Limb (tissue), 2 donors: ENCODE measurements around the gene SRSF2.
"Not testable (repeated sequence)": the region's sequence is repeated elsewhere in the genome, so short reads cannot be mapped to it uniquely, and the experiment has no call there.

ENCODE experiments used
- DNase-seq, 2 donors: peaks; one replicate each; pipeline ENCODE4 v3.0.0-alpha.2; 2016; ENCODE audit errors: extremely low spot score in 2 of 2

The SRSF2 gene, protein sequence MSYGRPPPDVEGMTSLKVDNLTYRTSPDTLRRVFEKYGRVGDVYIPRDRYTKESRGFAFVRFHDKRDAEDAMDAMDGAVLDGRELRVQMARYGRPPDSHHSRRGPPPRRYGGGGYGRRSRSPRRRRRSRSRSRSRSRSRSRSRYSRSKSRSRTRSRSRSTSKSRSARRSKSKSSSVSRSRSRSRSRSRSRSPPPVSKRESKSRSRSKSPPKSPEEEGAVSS

DNA sequence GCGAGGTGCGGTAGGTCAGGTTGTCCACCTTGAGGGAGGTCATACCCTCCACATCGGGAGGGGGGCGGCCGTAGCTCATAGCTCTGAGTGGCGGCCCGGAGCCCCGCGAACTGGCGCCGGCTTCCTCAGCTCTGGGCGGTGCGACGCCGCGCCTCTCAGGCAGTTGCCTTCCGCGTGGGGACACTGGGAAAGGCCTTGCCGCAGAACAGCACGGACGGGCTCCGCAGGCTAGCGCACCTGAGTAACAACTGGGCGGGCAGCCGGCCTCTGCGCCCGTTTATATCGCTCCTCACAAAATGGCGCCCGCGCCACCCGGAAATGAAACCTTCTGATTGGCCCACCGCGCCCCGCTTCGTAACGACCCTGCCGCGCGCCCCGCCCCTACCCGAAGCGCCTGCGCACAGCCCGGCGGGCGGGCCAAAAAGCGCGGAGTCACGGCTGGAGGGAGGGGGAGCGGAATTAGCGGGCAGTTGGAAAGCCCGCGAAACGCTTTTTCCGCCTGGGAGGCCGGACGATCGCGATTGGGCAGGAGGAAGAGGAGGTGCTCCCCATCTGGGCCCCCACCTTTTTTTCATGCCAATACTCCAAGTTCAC is at the start of gene SRSF2:
Gene SRSF2, minus strand, starts transcription at position 250 of the 594 bp plus-strand sequence. Its CDS starts 171 bp downstream, at position 79.
- DNase-seq = peak; percentile 98 to 99

DNA sequence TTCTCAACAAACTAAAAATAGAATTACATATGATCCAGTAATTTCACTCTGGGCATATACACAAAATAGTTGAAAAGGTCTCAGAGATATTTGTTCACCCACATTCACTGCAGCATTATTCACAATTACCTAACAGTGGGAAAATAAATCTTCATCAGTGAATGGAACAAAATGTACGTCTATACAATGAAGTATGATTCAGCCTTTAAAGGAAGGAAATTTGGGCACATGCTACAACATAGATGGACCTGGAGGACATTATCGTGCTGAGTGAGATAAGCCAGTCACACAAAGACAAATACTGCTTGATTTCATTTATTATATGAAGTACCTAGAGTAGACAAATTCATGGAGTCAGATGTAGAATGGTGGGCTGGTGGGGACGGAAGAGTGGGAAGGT is 47.8 kb upstream of the SRSF2 start:
- no peak for DNase-seq

DNA sequence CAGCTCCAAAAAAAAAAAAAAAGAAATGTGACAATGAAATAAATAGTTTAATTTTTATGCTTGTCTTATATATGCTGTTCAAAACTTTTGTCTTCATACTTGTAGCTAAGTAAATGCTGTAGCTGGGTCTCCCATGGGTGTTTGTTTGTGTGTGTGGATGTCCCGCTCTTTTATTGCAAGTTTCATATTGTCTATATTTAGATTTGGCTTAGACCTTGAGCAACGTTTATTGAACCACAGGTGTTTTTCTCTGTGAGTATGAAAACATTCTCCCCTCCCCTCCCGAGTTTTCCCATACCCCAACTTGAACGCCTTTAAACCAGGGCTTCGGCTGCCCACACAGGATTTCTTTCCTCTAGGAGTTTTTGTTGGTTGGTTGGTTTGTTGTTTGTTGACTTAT is 46.0 kb upstream of the SRSF2 start:
- DNase-seq = no peak

DNA sequence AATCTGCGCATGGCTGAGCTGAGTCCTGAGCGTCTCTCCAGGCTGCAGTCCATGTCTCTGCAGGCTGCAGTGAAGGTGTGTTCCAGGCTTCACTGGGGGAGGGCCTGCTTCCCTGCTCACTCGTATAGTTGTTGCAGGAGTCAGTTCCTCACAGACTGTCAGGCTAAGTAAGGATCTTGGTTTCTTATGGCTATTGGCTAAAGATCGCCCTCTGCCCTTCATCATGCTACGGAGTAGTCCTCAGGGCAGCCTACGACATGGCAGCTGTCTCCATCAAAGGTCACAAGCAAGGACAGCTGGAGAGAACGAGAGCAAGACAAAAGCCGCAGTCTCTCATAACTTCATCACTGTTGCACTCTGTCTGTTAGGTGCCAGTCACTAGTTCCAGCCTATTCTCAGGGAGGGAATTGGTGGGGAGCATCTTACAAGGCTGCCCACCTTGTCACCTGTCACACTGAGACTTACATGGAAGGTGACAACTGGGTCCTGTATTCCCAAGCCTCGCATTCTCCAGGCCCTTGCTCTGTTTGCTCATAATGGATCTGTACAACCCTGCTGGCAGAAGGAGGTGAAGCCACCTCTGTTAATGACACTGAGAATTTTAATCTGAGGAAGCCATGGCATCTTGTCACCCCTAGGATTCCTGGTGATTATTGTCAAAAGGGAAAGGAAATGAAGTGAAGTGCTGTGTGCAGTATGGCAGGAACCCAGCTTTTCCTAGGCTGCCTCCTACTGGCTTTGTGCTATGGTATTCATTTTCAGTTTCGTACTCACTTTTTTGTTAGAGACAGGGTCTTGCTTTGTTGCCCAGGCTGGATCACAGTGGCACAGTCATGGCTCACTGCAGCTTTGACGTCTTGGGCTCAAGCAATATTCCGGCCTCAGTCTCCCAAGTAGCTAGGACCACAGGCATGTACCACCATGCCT is 44.2 kb upstream of the SRSF2 start:
- DNase-seq = no peak

DNA sequence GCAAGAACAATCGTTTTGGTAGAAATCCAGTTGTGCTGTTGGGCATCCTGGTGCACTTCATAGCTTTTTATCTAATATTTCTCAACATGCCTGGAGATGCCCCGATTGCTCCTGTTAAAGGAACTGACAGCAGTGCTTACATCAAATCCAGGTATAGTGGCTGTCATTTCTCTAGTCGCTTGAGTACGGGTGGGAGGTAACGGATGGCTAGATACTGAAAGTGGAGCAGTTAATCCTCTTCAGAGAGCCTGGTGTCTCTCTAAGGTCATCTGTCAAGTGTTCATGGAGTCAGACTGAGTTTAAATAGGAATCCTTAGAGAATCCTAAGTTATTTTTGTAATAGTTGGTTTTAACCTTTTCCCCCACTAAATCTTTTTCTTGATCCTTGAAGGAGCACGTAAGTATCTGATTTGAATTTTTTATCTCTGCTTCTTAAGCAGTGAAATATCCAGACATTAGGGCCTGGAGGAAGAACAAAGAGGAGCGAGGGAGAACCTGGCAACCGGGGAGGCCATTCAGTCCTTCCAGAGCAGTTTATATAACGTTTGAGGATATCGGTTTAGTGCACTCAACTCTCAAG is 38.0 kb upstream of the SRSF2 start:
- no peak for DNase-seq

DNA sequence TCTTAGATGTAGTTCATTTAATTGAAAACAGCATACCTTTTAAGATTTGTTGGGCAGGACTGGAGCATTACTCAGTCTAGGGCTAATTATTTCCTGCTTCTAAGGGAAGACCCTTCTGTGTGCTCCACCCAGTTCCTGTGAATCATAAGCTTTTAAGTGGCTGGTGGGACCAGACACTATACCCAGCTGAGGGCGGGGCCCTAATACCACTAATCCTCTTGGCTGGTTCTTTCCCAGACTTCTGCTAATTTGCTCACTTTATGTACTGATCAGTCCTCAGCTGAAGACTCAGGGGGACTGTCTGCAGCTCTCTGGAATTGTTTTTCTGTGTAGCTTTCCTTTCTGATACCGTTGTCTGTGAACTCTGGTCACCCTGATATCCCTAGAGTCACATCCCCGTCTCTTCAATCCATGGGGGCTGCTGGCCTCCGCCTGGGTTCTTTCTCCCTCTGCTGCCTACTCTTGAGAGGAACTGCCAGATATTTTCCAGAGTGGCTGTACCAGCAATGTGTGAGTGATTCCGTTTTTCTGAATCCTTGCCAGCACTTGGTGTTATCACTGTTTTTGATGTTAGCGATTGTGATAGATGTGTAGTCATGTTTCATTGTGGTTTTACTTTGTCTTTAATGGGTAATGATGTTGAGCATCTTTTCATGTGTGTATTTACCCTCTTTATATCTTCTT is 35.9 kb upstream of the SRSF2 start:
- no peak for DNase-seq

DNA sequence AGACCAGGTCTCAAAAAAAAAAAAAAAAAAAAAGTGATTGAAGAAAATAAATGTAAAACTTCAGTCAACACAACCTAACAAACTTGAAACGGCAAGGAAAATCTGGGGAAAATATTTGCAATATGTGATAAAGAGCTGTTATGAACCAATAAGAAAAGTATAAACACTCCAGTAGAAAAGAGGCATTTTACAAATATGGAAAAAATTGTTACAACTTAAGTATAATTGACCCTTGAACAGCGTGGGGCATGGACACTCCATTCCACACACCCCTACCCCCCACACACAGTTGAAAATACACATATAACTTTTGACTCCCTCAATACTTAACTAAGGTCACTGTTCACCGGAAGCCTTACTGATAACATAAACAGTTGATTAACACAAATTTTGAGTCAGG is 21.4 kb upstream of the SRSF2 start:
- no peak for DNase-seq

DNA sequence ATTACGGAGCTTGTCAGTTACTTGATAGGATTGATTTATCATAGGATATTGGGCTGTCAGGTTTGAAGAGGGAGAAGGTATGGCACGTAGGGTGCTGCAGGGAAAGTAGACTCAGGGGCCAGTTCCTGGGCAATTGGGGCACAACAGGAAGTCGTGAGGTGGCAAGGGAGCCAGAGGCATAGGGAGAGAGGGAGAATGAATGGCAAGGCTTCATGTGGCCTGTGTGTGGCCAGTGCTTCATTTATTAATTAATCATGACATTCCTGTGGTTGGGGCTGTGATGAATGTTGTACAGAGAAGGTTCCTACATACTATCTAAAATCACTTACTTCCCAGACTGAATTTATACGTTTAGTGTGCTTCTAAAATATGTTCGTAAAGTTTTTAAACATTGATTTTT is 20.1 kb upstream of the SRSF2 start:
- no peak for DNase-seq

DNA sequence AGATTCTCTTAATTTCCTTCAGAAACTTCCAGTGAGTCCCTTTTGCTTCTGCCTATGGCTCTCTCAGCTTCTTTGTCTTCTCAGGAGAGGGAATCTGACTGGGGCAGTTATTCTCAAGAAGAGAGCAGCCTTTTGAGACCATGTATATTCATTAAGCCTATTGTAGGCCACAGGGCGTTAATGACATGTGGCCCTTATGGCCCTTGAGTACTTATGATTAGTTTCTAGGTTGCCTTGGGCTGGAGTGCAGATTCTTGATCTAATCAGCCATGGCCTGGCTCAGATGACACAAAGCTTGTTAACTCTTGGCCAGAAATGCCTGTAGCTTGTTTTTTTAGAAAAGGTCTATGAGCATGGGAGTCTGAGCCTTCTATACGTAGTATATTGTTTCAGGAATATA is 18.2 kb upstream of the SRSF2 start:
- no peak for DNase-seq

DNA sequence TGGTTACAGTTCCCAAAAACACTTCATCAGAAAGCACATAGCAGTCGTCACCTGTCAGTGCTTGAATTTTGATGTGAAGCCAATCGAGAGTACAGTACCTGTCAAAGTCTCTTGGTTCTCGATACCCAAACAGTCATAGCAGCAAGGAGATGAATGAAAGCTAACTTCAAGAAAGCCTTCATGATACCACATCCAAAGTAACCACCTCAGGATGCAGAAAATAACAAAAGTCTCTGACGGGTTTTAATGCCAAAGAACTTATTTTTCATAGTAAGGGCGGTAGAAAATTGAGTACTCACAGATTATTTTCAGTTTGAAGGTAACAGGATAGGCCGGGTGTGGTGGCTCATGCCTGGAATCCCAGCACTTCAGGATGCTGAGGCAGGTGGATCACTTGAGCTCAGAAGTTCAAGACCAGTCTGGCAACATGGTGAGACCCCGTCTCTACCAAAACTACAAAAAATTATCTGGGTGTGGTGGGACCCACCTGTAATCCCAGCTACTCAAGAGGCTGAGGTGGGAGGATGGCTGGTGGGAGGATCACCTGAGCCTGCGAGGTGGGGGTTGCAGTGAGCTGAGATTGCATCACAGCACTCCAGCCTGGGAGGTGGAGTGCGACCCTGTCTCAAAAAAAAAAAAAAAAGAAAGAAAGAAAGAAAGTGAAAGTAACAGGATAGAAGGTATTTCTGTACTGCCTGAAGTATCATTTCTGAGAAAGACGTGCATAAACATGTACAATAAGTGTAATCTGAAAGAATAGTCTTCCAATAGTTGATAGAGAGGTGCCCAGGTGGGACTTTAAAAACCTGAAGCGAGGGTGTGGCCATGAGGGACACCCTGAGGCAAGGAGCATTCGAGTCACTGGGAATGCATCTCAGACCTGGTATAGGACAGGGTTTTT is 16.2 kb upstream of the SRSF2 start:
- no peak for DNase-seq

DNA sequence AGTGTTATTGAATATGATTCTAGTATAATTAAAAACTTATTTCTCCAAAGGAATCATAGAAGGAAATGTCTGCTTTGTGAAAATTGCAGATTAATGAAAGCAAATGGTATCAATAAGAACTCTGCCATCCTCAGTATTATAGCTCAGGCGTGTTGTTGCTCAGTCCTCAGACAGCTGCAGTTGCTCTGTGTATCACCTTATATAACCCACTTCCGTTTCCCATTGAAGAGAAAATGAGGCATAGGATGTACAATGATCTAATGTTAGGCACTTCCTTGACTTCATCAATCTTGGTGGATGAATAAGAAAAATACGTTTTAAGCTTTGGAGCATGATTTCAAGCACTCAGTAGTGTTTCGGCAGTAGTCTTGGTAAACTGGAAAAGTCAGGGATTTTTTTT is 14.9 kb upstream of the SRSF2 start:
- no peak for DNase-seq

DNA sequence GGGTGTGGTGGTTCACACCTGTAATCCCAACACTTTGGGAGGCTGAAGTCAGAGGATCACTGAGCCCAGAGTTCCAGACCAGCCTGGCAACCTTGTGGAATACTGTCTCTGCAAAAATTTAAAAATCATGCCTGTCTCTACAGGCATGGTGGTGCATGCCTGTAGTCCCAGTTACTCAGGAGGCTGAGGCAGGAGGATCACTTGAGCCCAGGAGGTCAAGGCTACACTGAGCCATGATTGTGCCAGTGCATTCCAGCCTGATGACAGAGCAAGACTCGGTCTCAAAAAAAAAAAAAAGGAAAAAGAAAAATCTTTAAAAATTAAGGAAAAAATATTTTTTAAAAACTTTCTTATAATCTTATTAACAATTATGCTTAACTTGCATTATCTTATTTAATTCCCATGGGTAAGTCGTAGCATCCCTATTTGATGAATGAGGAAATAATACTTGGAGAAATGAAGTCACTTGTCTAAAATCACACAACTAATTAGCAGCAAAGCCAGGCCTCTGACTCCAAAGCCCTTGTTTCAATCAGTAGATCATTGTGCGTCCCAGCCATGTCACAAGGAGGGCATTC is 14.4 kb upstream of the SRSF2 start:
- no peak for DNase-seq

DNA sequence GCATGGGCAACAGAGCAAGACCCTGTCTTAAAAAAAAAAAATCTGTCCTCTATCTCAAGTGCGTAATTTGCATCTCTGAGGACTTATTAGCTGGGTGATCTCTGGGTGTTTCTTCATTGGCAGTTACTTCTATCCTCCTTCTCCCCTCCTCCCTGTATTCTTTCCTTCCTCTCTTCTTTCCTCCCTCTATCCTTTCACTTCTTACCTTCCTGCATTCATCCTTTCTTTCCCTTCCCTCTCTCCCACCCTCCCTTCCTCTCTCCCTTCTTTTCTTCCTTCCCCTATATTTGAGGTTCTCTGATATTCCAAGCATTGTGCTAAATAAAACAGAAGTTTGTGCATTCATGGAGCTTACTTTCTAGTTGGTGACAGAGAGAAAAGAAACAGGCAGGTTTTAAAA is 11.5 kb upstream of the SRSF2 start:
- no peak for DNase-seq

DNA sequence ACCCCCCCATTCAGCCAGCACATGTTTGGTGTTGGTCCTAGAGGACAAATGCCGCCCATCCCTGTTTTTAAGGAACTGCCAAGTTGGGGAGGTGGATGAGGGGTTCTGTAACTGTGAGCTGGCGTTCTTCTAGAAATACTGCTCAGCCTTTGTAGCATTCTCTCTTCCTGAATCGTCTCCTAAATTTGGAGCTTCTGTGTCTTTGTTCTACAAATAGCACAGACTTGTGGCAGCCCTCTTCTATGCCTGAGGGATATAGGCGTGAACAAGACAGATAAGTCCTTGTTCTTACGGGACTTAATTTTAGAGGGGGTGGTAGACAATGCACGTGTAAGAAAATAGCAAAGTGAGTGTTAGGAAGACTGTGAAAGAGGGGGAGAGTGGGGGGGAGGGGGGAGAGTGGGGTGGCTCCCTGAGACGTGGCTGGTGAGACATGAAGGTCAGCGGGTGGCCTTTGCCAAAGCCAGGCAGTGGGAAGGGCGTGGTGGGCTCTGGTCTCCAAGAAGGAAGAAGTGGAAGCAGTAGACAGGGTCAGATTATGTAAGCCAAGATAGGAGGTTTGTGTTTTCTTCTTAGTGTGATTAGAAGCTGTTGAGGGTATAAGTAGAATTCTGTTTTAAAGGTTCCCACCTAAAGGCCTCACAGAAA is 10.7 kb upstream of the SRSF2 start:
- DNase-seq = no peak

DNA sequence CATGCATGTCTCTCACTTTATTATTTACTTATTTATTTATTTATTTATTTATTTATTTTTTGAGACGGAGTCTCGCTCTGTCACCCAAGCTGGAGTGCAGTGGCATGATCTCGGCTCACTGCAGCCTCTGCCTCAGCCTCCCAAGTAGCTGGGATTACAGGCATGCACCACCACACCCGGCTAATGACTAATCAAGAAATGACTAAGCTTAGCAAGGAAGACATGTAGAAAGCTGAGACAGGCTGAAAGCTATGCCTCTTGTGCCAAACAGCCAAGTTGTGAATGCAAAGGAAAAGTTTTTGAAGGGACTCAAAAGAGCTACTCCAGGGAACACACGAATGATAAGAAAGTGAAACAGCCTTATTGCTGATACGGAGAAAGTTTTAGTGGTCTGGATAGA is 8.7 kb upstream of the SRSF2 start:
- not testable (repeated sequence) for DNase-seq

DNA sequence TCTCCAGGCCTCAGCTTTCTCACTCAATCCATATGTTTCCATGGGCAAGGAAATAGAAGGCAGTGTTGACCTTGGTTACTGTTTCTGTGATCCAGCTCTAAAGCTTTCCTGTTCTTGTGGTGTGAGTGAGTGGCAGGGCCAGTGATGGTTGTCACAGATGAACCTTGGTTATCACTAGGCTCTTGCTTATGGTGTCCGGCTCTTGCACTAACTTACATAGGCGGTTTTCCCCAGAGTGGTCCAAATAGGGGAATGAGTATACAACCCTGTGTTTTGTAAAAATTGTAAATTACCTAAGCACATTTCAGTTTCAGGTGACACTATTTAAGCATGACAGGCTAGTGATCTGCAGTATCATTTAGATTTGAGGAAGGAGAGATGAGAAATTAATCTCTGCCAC is 7.6 kb upstream of the SRSF2 start:
- no peak for DNase-seq

DNA sequence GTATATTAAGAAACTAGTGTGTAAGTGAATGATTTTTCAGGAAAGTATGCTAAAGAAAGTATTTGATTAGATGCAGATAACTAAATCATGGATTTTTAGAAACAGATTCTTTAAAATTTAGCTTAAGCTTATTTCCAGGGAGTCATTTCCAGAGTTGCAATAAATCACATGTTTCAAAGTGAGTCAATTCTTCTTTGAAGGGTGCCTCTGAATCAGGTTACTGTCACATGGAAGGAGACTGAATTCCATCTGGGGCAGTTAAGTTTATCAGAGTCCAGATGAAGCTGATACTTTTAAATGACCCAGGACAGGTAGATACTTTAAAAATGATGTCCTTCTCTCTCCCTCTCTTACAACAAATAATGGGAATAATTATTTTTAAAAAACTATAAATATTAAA is 5.8 kb upstream of the SRSF2 start:
- no peak for DNase-seq

DNA sequence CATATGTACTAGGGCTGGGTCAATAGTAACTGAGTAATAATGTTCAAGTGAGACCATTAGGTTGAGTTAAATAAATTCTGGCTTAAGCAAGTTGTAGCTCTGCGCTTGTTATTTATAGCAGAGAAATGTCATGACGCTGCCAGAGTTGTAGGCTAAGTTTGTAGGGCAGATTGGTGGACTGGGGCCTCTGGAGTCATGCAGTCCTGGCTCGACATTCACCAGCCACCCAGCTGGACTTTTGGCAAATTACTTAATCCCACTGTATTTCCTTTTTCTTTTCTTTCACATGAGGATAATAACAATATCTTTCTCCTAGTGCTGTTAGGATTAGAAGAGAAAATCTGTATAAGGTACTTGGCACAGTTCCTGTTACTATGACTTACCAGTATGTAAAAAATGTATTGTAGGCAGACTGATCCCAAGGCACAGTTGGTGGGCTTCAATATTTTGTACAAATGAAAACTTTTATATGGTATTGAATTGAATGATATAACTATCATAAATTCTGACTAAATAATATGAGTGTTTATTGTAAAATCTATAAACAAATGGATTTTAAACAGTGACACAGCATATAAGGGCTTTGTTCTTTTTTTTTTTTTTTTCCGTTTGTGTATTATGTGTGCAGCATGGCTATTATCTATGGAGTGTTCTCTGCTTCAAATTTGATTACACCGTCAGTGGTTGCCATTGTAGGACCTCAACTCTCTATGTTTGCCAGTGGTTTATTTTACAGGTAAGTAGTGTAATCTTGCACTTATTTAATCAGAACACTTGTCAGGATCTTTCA is 3.4 kb upstream of the SRSF2 start:
- DNase-seq = peak in 1 of 2 donors; percentile 38

DNA sequence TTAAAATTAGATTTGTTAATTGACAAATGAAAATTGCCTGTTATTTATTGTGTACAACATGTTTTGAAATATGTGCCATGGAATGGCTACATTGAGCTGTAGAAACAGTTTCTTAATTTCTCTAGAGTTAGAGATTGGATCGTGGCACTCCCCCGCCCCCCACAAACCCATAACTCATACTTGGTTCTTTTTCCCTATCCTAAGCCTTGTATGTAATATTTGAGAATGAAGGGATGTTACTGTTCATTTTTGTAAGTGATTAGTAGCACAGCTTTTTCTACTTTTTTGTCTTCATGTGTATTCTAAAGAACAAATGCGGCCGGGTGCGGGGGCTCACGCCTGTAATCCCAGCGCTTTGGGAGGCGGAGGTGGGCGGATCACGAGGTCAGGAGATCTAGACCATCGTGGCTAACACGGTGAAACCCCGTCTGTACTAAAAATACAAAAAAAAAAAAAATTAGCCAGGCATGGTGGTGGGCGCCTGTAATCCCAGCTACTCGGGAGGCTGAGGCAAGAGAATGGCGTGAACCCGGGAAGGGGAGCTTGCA is 2.5 kb upstream of the SRSF2 start:
- DNase-seq = not testable (repeated sequence)
